ENCODE results near the gene MGAT5. TPM values are rescaled to one million over a fixed set of nuclear protein-coding genes. Genes with fewer than 3 reads are reported as not detected.

The MGAT5 gene
- total RNA-seq, 1 donor from 2014 or later: 30.0 TPM

GRCh38 chr2:134381141-134381540, 127.3 kb downstream of the MGAT5 start:
- no peak for DNase-seq (ENCODE audit: low spot score)
- H3K27me3 Mint-ChIP-seq (ENCODE audit: low read depth): no peaks in the 10 kb centered on the region
- no peaks in the 10 kb centered on the region for H3K9me3 Mint-ChIP-seq (ENCODE audit: low read depth)
- no peak overlapping the region for H3K27ac Mint-ChIP-seq (ENCODE audit: unreplicated experiment)
- peaks cover 1% of the 10 kb centered on the region for H3K36me3 Mint-ChIP-seq (ENCODE audit: low read depth)
- H3K4me1 Mint-ChIP-seq (ENCODE audit: low read depth): peaks cover 8% of the 10 kb centered on the region
- no peak overlapping the region for H3K4me3 Mint-ChIP-seq (ENCODE audit: unreplicated experiment)
- no peak for TF ChIP-seq CTCF (IDR thresholded peaks at IDR 0.05)

- H3K36me3 Mint-ChIP-seq (ENCODE audit: low read depth): no peaks in the 10 kb centered on the region
- H3K9me3 Mint-ChIP-seq (ENCODE audit: low read depth): no peaks in the 10 kb centered on the region
- H3K27ac Mint-ChIP-seq (ENCODE audit: unreplicated experiment): no peak overlapping the region
- H3K4me3 Mint-ChIP-seq (ENCODE audit: unreplicated experiment): no peak overlapping the region
- no peak for TF ChIP-seq CTCF (IDR thresholded peaks at IDR 0.05)
- DNase-seq (ENCODE audit: low spot score): no peak
- H3K4me1 Mint-ChIP-seq (ENCODE audit: low read depth): peaks cover 3% of the 10 kb centered on the region
- no peaks in the 10 kb centered on the region for H3K27me3 Mint-ChIP-seq (ENCODE audit: low read depth)
Measured at GRCh38 chr2:134384131-134384530, 130.3 kb downstream of the MGAT5 start.

GRCh38 chr2:134385195-134385594, 131.3 kb downstream of the MGAT5 start:
- Mint-ChIP-seq H3K9me3 (ENCODE audit: low read depth) (no peaks in the 10 kb centered on the region), H3K36me3 (ENCODE audit: low read depth) (no peaks in the 10 kb centered on the region), H3K4me1 (ENCODE audit: low read depth) (no peaks in the 10 kb centered on the region), H3K4me3 (ENCODE audit: unreplicated experiment) (no peak overlapping the region), H3K27me3 (ENCODE audit: low read depth) (no peaks in the 10 kb centered on the region), H3K27ac (ENCODE audit: unreplicated experiment) (no peak overlapping the region)
- no peak for DNase-seq (ENCODE audit: low spot score)
- no peak for TF ChIP-seq CTCF (IDR thresholded peaks at IDR 0.05)

- Mint-ChIP-seq H3K9me3 (ENCODE audit: low read depth) (no peaks in the 10 kb centered on the region), H3K27me3 (ENCODE audit: low read depth) (no peaks in the 10 kb centered on the region), H3K4me1 (ENCODE audit: low read depth) (no peaks in the 10 kb centered on the region), H3K4me3 (ENCODE audit: unreplicated experiment) (no peak overlapping the region), H3K36me3 (ENCODE audit: low read depth) (no peaks in the 10 kb centered on the region), H3K27ac (ENCODE audit: unreplicated experiment) (no peak overlapping the region)
- no peak for TF ChIP-seq CTCF (IDR thresholded peaks at IDR 0.05)
- DNase-seq (ENCODE audit: low spot score): no peak
Measured at GRCh38 chr2:134386310-134386709, 132.4 kb downstream of the MGAT5 start.

GRCh38 chr2:134389381-134389780, 135.5 kb downstream of the MGAT5 start:
- H3K36me3 Mint-ChIP-seq (ENCODE audit: low read depth): no peaks in the 10 kb centered on the region
- no peak overlapping the region for H3K4me3 Mint-ChIP-seq (ENCODE audit: unreplicated experiment)
- H3K9me3 Mint-ChIP-seq (ENCODE audit: low read depth): no peaks in the 10 kb centered on the region
- H3K4me1 Mint-ChIP-seq (ENCODE audit: low read depth): no peaks in the 10 kb centered on the region
- no peak for TF ChIP-seq CTCF (IDR thresholded peaks at IDR 0.05)
- no peak overlapping the region for H3K27ac Mint-ChIP-seq (ENCODE audit: unreplicated experiment)
- no peaks in the 10 kb centered on the region for H3K27me3 Mint-ChIP-seq (ENCODE audit: low read depth)
- no peak for DNase-seq (ENCODE audit: low spot score)

Measured in chondrocyte (in vitro differentiated cells).